Neutrophil (primary cell): ENCODE results near the gene CHD2.

Experiments
- H3K27ac ChIP-seq: fragments of 200-600 bp; sonication (generic); 2 replicates; pipeline ENCODE4 v1.5.1; 2016; ENCODE audit warnings: mild to moderate bottlenecking, moderate library complexity
- H3K27me3 ChIP-seq: fragments of 200-600 bp; sonication (generic); 2 replicates; pipeline ENCODE4 v1.6.0; 2016; ENCODE audit warnings: mild to moderate bottlenecking
- H3K36me3 ChIP-seq: fragments of 200-600 bp; sonication (generic); 2 replicates; pipeline ENCODE4 v1.5.1; 2017
- H3K4me1 ChIP-seq, 2 experiments: fragments of 200-600 bp in 1 of 2; sonication (generic) in 1 of 2; 1 replicate in 1 of 2; 2 replicates in 1 of 2; pipeline versions ENCODE4 v1.5.1 to v1.6.1; 2013 to 2016; ENCODE audit warnings: low read depth in 1 of 2, low read length in 1 of 2, mild to moderate bottlenecking in 1 of 2, moderate library complexity in 1 of 2; ENCODE audit not compliant: control insufficient read depth in 1 of 2, insufficient read depth in 1 of 2
- H3K4me3 ChIP-seq, 2 experiments: fragments of 200-600 bp in 1 of 2; sonication (generic) in 1 of 2; 1 replicate in 1 of 2; 2 replicates in 1 of 2; pipeline ENCODE4 v1.5.1; 2013 to 2016; ENCODE audit warnings: low read depth in 1 of 2, low read length in 1 of 2, mild to moderate bottlenecking in 1 of 2, moderate library complexity in 1 of 2
- H3K9me3 ChIP-seq: fragments of 200-600 bp; sonication (generic); 2 replicates; pipeline ENCODE4 v1.5.1; 2016
- CTCF ChIP-seq: fragments of 200-600 bp; sonication (generic); IDR thresholded peaks from 2 replicates; pipeline ENCODE4 v1.5.1; 2016; ENCODE audit warnings: antibody characterized with exemption

Gene CHD2

GRCh38 chr15:92899948-92900730 is at the start of gene CHD2:
CHD2 (plus strand) TSS chr15:92900324; CDS start chr15:92901238, 914 bp downstream.
- peak within 1 kb of the TSS; percentile 98 for H3K27ac ChIP-seq
- H3K4me1 ChIP-seq = peaks cover 70 to 73% of the 10 kb centered on the region in 2 experiments
- H3K36me3 ChIP-seq = peaks cover 22% of the 10 kb centered on the region
- no peaks in the 10 kb centered on the region for H3K9me3 ChIP-seq
- TF ChIP-seq CTCF = no peak
- no peaks in the 10 kb centered on the region for H3K27me3 ChIP-seq
- peak within 1 kb of the TSS; percentile 69 to 83 for H3K4me3 ChIP-seq

- H3K27ac ChIP-seq = no peak overlapping the region
- H3K27me3 ChIP-seq = no peaks in the 10 kb centered on the region
- H3K36me3 ChIP-seq = no peaks in the 10 kb centered on the region
- no peak overlapping the region for H3K4me3 ChIP-seq
- H3K9me3 ChIP-seq = no peaks in the 10 kb centered on the region
- TF ChIP-seq CTCF = no peak
- peaks cover 15 to 18% of the 10 kb centered on the region in 2 experiments for H3K4me1 ChIP-seq
Observed at GRCh38 chr15:92853222-92853621, 46.9 kb upstream of the CHD2 start.

GRCh38 chr15:92861742-92862141 is 38.4 kb upstream of the CHD2 start:
- Histone ChIP-seq H3K4me1 (peaks cover 0 to 5% of the 10 kb centered on the region in 2 experiments), H3K27me3 (no peaks in the 10 kb centered on the region), H3K4me3 (no peak overlapping the region), H3K9me3 (no peaks in the 10 kb centered on the region), H3K36me3 (no peaks in the 10 kb centered on the region), H3K27ac (no peak overlapping the region)
- no peak for TF ChIP-seq CTCF

GRCh38 chr15:92864127-92864814 is 35.9 kb upstream of the CHD2 start:
- H3K9me3 ChIP-seq = no peaks in the 10 kb centered on the region
- H3K4me1 ChIP-seq = peaks cover 0 to 5% of the 10 kb centered on the region in 2 experiments
- no peak overlapping the region for H3K4me3 ChIP-seq
- H3K36me3 ChIP-seq = no peaks in the 10 kb centered on the region
- H3K27ac ChIP-seq = no peak overlapping the region
- no peaks in the 10 kb centered on the region for H3K27me3 ChIP-seq
- no peak for TF ChIP-seq CTCF

GRCh38 chr15:92869263-92869940 is 30.7 kb upstream of the CHD2 start:
- Histone ChIP-seq H3K27ac (no peak overlapping the region), H3K9me3 (no peaks in the 10 kb centered on the region), H3K4me3 (no peak overlapping the region), H3K4me1 (no peaks in the 10 kb centered on the region), H3K36me3 (no peaks in the 10 kb centered on the region), H3K27me3 (no peaks in the 10 kb centered on the region)
- TF ChIP-seq CTCF = no peak
